CD4-positive, alpha-beta T cell treated with Interferon gamma for 1 hour (primary cell): ENCODE data around the gene PCDHGB6.
"Not testable (repeated sequence)": the region's sequence is repeated elsewhere in the genome, so short reads cannot be mapped to it uniquely, and the experiment has no call there.

Experiments used
- DNase-seq: peaks from one replicate; pipeline ENCODE4 v3.0.0-alpha.2; 2020

The PCDHGB6 gene

DNA sequence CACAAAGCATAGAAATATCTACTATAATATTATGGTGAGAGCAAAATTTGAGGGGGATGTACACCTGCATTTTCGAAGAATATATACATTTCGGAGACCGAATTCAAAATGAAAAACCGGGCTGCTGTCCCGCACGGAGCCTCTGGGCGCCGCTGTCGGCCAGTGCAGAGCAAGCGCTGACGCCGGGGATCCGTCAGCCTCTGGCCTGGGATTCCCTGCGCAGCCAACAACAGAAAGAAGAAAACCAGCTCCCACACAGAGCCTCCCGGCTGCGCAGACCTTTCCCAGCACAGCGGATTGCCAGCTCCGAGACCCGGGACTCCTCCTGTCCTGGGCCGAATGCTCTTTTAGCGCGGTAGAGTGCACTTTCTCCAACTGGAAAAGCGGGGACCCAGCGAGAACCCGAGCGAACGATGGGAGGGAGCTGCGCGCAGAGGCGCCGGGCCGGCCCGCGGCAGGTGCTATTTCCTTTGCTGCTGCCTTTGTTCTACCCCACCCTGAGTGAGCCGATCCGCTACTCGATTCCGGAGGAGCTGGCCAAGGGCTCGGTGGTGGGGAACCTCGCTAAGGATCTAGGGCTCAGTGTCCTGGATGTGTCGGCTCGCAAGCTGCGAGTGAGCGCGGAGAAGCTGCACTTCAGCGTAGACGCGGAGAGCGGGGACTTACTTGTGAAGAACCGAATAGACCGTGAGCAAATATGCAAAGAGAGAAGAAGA is at the start of gene PCDHGB6:
TSS of gene PCDHGB6 (plus strand) at position 232 of the 716 bp plus-strand sequence. CDS start at position 414, 182 bp downstream.
- peak; percentile 28 for DNase-seq

GRCh38 chr5:141359790-141360426 is 47.9 kb upstream of the PCDHGB6 start, which contains the start of gene PCDHGB2:
Gene PCDHGB2 (plus strand): TSS chr5:141359994. CDS start chr5:141360136, 142 bp downstream.
- DNase-seq, result no peak

DNA sequence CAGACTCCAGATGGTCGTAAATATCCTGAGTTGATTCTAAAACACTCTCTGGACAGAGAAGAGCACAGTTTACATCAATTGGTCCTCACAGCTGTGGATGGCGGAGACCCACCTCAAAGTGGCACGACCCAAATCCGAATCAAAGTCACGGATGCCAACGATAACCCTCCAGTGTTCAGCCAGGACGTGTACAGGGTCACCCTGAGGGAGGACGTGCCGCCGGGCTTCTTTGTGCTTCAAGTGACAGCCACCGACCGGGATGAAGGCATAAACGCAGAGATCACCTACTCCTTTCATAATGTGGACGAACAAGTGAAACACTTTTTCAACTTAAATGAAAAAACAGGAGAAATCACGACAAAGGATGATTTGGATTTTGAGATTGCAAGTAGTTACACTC is 47.1 kb upstream of the PCDHGB6 start:
- no peak for DNase-seq

GRCh38 chr5:141362719-141363118 is 45.1 kb upstream of the PCDHGB6 start:
- no peak for DNase-seq

- DNase-seq, result no peak
These were observed 43.7 kb upstream of the PCDHGB6 start, which contains the start of gene PCDHGA5 for GRCh38 chr5:141363952-141364660. Gene PCDHGA5 (plus strand): TSS chr5:141364162. CDS start chr5:141364331, 169 bp downstream.

DNA sequence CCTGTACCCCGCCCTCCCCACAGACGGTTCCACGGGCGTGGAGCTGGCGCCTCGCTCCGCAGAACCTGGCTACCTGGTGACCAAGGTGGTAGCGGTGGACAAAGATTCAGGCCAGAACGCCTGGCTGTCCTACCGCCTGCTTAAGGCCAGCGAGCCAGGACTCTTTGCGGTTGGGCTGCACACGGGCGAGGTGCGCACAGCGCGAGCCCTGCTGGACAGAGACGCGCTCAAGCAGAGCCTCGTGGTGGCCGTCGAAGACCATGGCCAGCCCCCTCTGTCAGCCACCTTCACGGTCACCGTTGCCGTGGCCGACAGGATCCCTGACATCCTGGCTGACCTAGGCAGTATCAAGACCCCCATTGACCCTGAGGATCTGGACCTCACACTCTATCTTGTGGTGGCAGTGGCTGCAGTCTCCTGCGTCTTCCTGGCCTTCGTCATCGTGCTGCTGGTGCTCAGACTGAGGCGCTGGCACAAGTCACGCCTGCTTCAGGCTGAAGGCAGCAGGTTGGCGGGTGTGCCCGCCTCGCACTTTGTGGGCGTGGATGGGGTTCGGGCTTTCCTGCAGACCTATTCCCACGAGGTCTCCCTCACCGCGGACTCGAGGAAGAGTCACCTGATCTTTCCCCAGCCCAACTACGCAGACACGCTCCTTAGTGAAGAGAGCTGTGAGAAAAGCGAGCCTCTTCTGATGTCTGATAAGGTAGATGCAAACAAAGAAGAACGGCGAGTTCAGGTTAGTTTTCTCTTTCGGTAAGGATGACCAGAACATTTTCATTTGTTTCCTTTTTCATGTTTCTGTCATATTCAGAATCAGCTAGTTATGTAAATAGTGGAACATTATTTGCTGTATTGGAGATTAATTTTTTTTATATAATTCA is 41.6 kb upstream of the PCDHGB6 start:
- no peak for DNase-seq

GRCh38 chr5:141369994-141370848 is 37.6 kb upstream of the PCDHGB6 start, which contains the start of gene PCDHGB3:
Gene PCDHGB3 (plus strand): TSS chr5:141370242. CDS start chr5:141370395, 153 bp downstream.
- peak; percentile 13 for DNase-seq

- DNase-seq, result no peak
These were observed 36.0 kb upstream of the PCDHGB6 start for GRCh38 chr5:141371572-141372475.

DNA sequence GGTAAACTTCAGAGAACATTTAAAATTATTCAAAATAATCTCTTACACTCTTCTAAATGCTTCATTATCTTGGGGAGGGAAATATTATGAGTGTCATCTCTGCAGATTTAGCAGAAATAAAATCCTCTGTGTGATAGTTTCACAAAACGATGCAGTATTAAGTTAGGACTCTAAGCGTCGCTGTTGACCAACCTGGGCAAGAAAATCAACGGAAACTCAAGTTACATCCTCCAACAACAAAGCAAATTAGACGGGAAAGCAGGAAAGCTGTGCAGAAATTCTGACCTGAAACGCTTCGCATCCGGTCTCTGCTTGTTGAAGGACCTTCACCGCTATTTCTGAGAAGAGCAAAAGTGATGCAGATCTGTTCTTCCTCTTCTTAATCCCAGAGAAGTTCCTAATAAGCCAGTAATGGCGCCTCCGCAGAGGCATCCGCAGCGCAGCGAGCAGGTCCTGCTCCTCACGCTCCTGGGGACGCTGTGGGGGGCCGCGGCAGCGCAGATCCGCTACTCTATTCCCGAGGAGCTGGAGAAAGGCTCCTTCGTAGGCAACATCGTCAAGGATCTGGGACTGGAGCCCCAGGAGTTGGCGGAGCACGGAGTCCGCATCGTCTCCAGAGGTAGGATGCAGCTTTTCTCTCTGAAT is 34.0 kb upstream of the PCDHGB6 start, which contains the start of gene PCDHGA6:
TSS of gene PCDHGA6 (plus strand) at position 219 of the 645 bp plus-strand sequence. CDS start at position 412, 193 bp downstream.
- DNase-seq, result no peak

DNA sequence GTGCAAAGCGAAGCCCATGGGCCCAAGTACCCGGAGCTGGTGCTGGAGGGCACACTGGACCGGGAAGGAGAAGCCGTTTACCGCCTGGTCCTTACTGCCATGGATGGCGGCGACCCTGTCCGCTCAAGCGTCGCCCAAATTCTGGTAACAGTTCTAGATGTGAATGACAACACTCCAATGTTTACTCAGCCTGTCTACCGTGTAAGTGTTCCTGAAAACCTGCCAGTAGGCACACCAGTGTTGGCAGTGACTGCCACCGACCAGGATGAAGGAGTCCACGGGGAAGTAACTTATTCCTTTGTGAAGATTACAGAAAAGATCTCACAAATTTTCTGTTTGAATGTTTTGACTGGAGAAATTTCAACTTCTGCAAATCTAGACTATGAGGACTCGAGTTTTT is 33.2 kb upstream of the PCDHGB6 start:
- no peak for DNase-seq

- not testable (repeated sequence) for DNase-seq
These were observed 32.2 kb upstream of the PCDHGB6 start for GRCh38 chr5:141375444-141376155.

- DNase-seq, result no peak
These were observed 25.1 kb upstream of the PCDHGB6 start, which contains the start of gene PCDHGA7 for GRCh38 chr5:141382469-141383294. Gene PCDHGA7 (plus strand): TSS chr5:141382742. CDS start chr5:141382900, 158 bp downstream.

GRCh38 chr5:141383345-141383744 is 24.5 kb upstream of the PCDHGB6 start:
- DNase-seq, result no peak

GRCh38 chr5:141384471-141385267 is 23.2 kb upstream of the PCDHGB6 start:
- DNase-seq, result no peak

DNA sequence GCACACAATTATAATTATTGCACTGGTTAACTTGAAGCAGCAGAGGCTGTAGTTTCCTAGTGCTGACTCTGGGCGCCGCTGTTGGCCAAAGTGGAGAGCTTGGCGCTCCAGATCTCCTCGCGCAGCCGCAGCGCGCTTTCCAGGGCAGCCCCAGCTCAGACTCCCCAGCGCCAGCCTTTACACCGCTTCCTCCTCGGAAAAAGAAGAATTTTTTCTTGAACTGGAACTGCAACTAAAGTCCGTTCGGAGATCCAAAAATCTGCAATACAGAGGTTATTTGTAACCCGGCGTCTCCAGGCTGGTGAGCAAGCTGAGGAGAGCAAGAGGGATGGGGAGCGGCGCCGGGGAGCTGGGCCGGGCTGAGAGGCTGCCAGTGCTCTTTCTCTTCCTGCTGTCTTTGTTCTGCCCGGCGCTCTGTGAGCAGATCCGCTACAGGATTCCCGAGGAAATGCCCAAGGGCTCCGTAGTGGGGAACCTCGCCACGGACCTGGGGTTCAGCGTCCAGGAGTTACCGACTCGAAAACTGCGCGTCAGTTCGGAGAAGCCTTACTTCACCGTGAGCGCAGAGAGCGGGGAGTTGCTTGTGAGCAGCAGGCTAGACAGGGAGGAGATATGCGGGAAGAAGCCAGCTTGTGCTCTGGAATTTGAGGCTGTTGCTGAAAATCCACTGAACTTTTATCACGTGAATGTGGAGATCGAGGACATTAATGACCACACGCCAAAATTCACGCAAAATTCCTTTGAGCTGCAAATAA is 20.1 kb upstream of the PCDHGB6 start, which contains the start of gene PCDHGB4:
TSS of gene PCDHGB4 (plus strand) at position 142 of the 755 bp plus-strand sequence. CDS start at position 329, 187 bp downstream.
- not testable (repeated sequence) for DNase-seq

- DNase-seq, result no peak
These were observed 19.2 kb upstream of the PCDHGB6 start for GRCh38 chr5:141388661-141389060.
